GM23248 (cell line): ENCODE data around the gene TRAPPC2. TPM values are rescaled to one million over a fixed set of nuclear protein-coding genes. Genes with fewer than 3 reads are reported as not detected.

Experiments used
- DNase-seq: peaks from one replicate; pipeline ENCODE4 v3.0.0-alpha.2; 2015
- H2AFZ ChIP-seq: fragments of 200-600 bp; sonication (generic); 2 replicates; pipeline ENCODE4 v1.6.1; 2016; ENCODE audit warnings: antibody characterized with exemption
- H3F3A ChIP-seq: fragments of 200-600 bp; sonication (generic); 2 replicates; pipeline ENCODE4 v1.6.1; 2016; ENCODE audit warnings: mild to moderate bottlenecking, antibody characterized with exemption, mixed run types; ENCODE audit not compliant: insufficient read depth
- H3K27ac ChIP-seq: fragments of 200-600 bp; sonication (generic); 2 replicates; pipeline ENCODE4 v1.5.1; 2016; ENCODE audit warnings: mild to moderate bottlenecking
- H3K27me3 ChIP-seq: fragments of 200-600 bp; sonication (generic); replicated peaks from 2 replicates; pipeline ENCODE4 v1.6.1; 2016; ENCODE audit warnings: mild to moderate bottlenecking; ENCODE audit not compliant: insufficient read depth
- H3K36me3 ChIP-seq: fragments of 200-600 bp; sonication (generic); 2 replicates; pipeline ENCODE4 v1.6.1; 2016; ENCODE audit warnings: low read depth, mild to moderate bottlenecking
- H3K4me1 ChIP-seq: fragments of 200-600 bp; sonication (generic); 2 replicates; pipeline ENCODE4 v1.6.1; 2016; ENCODE audit warnings: mild to moderate bottlenecking; ENCODE audit not compliant: insufficient read depth
- H3K4me2 ChIP-seq: fragments of 200-600 bp; sonication (generic); one replicate; pipeline ENCODE4 v1.6.1; 2016; ENCODE audit warnings: mild to moderate bottlenecking; ENCODE audit not compliant: unreplicated experiment
- H3K4me3 ChIP-seq: fragments of 200-600 bp; sonication (generic); 2 replicates; pipeline ENCODE4 v1.5.1; 2016; ENCODE audit warnings: mild to moderate bottlenecking
- H3K79me2 ChIP-seq: fragments of 200-600 bp; sonication (generic); 2 replicates; pipeline ENCODE4 v1.6.1; 2016; ENCODE audit warnings: mild to moderate bottlenecking; ENCODE audit not compliant: insufficient read depth
- H3K9ac ChIP-seq: fragments of 200-600 bp; sonication (generic); 2 replicates; pipeline ENCODE4 v1.6.1; 2016; ENCODE audit warnings: mild to moderate bottlenecking
- H3K9me2 ChIP-seq: fragments of 200-600 bp; sonication (generic); 2 replicates; pipeline ENCODE4 v1.6.1; 2016; ENCODE audit warnings: mixed run types, mild to moderate bottlenecking, moderate library complexity; ENCODE audit not compliant: insufficient read depth
- H3K9me3 ChIP-seq: fragments of 200-600 bp; sonication (generic); one replicate; pipeline ENCODE4 v1.6.1; 2017; ENCODE audit warnings: low read depth
- H4K20me1 ChIP-seq: fragments of 200-600 bp; sonication (generic); 2 replicates; pipeline ENCODE4 v1.6.0; 2016; ENCODE audit not compliant: insufficient read depth
- EZH2 ChIP-seq: fragments of 200-600 bp; sonication (generic); IDR thresholded peaks from 2 replicates; pipeline ENCODE4 v1.6.1; 2018; ENCODE audit warnings: antibody characterized with exemption, mild to moderate bottlenecking; ENCODE audit not compliant: insufficient read depth, poor library complexity, severe bottlenecking
- EZH2phosphoT487 ChIP-seq: fragments of 200-600 bp; sonication (generic); IDR thresholded peaks from 2 replicates; pipeline ENCODE4 v1.6.1; 2018; ENCODE audit warnings: antibody characterized with exemption, moderate library complexity, mild to moderate bottlenecking, low read depth; ENCODE audit not compliant: insufficient read depth
- WGBS, 2 experiments: methylation state at CpG; one replicate each; pipeline ENCODE4 v1.1.6; 2015 to 2017; ENCODE audit warnings: low lambda C conversion rate in 2 of 2, low coverage in 1 of 2; ENCODE audit errors: missing lambda C conversion rate in 2 of 2; 5-methylcytosine and 5-hydroxymethylcytosine counted together
- in situ Hi-C: fragments of 300-500 bp; cut with MboI; formaldehyde crosslinking; loops from 2 replicates; pipeline ENCODE4 v1.15.0; 2020
- polyA plus RNA-seq: library from polyadenylated mRNA; unstranded; fragments of >200 nt; fragmentation: Nextera tagmentation; extraction: Ambion mirVana; gene quantifications from 2 replicates; pipeline ENCODE4 v1.2.1, GENCODE V29; 2016
- total RNA-seq: library from RNA; depleted of rRNA; stranded (reverse); fragments of >200 nt; shearing (Covaris generic); gene quantifications from 2 replicates; pipeline ENCODE4 v1.2.3, GENCODE V29; 2014

The TRAPPC2 gene
- total and polyA plus RNA-seq, 2 experiments from 2014 or later = 10.4 to 12.0 TPM

- Histone ChIP-seq H4K20me1 (no peaks in the 10 kb centered on the region), H3K79me2 (no peaks in the 10 kb centered on the region), H3K9ac (no peak overlapping the region), H3F3A (no peaks in the 10 kb centered on the region), H3K4me3 (no peak overlapping the region), H3K27ac (no peak overlapping the region), H3K9me3 (no peaks in the 10 kb centered on the region), H3K27me3 (no peaks in the 10 kb centered on the region), H3K9me2 (no peaks in the 10 kb centered on the region), H3K4me2 (no peak overlapping the region), H3K36me3 (0 out of 2 replicates have a peak, but pooled peaks cover 3% of the 10 kb centered on the region), H2AFZ (no peak overlapping the region), H3K4me1 (no peaks in the 10 kb centered on the region)
- WGBS, 2 experiments = 86 to 90% methylated on average over 8 of the region's 8 CpGs
- DNase-seq = no peak
- in situ Hi-C loops = no loop called here
- TF ChIP-seq EZH2phosphoT487 = no peak
- TF ChIP-seq EZH2 = no peak
Observed at GRCh38 chrX:13759152-13759718, 24.8 kb upstream of the TRAPPC2 start.

DNA sequence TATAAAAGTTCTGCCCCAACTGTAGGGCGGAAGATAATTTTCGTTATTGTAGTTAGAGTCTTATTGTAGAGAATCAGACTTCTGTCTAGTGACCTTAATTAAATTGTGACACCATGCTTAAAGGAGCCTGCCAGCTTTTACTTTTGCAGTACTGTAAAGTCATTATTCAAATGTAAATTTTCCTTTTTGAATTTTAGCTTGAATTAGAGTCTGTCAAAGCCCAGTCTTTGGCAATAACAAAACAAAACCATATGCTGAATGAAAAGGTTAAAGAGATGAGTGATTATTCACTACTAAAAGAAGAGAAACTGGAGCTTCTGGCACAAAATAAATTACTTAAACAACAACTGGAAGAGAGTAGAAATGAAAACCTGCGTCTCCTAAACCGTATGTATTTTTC, 22.0 kb upstream of the TRAPPC2 start:
- Histone ChIP-seq H2AFZ (no peak overlapping the region), H3F3A (no peaks in the 10 kb centered on the region), H3K9me3 (no peaks in the 10 kb centered on the region), H3K27me3 (no peaks in the 10 kb centered on the region), H3K27ac (no peak overlapping the region), H3K79me2 (no peaks in the 10 kb centered on the region), H4K20me1 (no peaks in the 10 kb centered on the region), H3K9me2 (no peaks in the 10 kb centered on the region), H3K4me1 (no peaks in the 10 kb centered on the region), H3K9ac (no peak overlapping the region), H3K4me3 (no peak overlapping the region), H3K36me3 (no peaks in the 10 kb centered on the region), H3K4me2 (no peak overlapping the region)
- TF ChIP-seq EZH2phosphoT487 (no peak), EZH2 (no peak)
- 98 to 100% methylated on average over 4 of the region's 4 CpGs for WGBS, 2 experiments
- in situ Hi-C loops = no loop called here
- DNase-seq = no peak

GRCh38 chrX:13755254-13755653, 20.8 kb upstream of the TRAPPC2 start:
- Histone ChIP-seq H3K9me3 (no peaks in the 10 kb centered on the region), H3K9me2 (no peaks in the 10 kb centered on the region), H3K36me3 (no peaks in the 10 kb centered on the region; the same call in 1 of the 2 replicates), H3K27me3 (no peaks in the 10 kb centered on the region), H3K4me1 (no peaks in the 10 kb centered on the region), H3K9ac (no peak overlapping the region), H2AFZ (no peak overlapping the region), H3F3A (no peaks in the 10 kb centered on the region), H4K20me1 (no peaks in the 10 kb centered on the region), H3K4me2 (no peak overlapping the region), H3K4me3 (no peak overlapping the region), H3K79me2 (no peaks in the 10 kb centered on the region), H3K27ac (no peak overlapping the region)
- TF ChIP-seq EZH2 (no peak), EZH2phosphoT487 (no peak)
- 100% methylated on average over 1 of the region's 1 CpG for WGBS, 2 experiments
- in situ Hi-C loops = no loop called here
- DNase-seq = no peak

DNA sequence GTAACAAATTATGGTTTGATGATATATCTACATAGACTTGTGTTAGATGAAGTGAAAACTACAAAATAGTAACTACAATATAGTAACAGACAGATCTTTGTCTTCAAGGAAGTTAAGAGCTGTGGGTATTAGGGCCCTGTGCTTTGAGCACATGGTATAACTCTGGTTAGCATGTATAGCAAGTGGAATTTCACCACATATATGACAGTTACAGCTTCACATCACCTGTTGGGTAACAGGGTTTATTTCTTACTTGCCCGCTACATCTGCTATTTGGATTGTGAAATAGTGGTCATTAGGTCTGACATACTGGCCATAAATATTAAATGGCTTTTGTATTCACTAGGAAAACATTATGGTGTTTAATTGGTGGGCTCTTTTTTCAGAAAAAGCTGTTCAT, 20.3 kb upstream of the TRAPPC2 start:
- H3K9ac ChIP-seq = no peak overlapping the region
- no peak overlapping the region for H3K4me2 ChIP-seq
- no peak for DNase-seq
- H4K20me1 ChIP-seq = no peaks in the 10 kb centered on the region
- H3K27ac ChIP-seq = no peak overlapping the region
- no peak for TF ChIP-seq EZH2
- no peaks in the 10 kb centered on the region for H3K9me3 ChIP-seq
- no peaks in the 10 kb centered on the region for H3K9me2 ChIP-seq
- H3K4me3 ChIP-seq = no peak overlapping the region
- no peaks in the 10 kb centered on the region; the same call in 1 of the 2 replicates for H3K36me3 ChIP-seq
- in situ Hi-C loops = no loop called here
- WGBS, 2 experiments = 94 to 100% methylated on average over 1 of the region's 1 CpG
- H3K27me3 ChIP-seq = no peaks in the 10 kb centered on the region
- H3K4me1 ChIP-seq = no peaks in the 10 kb centered on the region
- H2AFZ ChIP-seq = no peak overlapping the region
- no peaks in the 10 kb centered on the region for H3K79me2 ChIP-seq
- H3F3A ChIP-seq = no peaks in the 10 kb centered on the region
